ENCODE data around the gene GANAB.
"Not testable (repeated sequence)": the region's sequence is repeated elsewhere in the genome, so short reads cannot be mapped to it uniquely, and the experiment has no call there.

Gene GANAB

GRCh38 chr11:62645946-62646824, at the start of gene GANAB:
TSS of gene GANAB (minus strand) at chr11:62646613. CDS start at chr11:62646599, 14 bp downstream.
- peak; percentile 99 for DNase-seq

GRCh38 chr11:62694455-62695167, 48.2 kb upstream of the GANAB start:
- DNase-seq: peak; percentile 83

GRCh38 chr11:62693624-62694023, 47.2 kb upstream of the GANAB start:
- DNase-seq: not testable (repeated sequence)

GRCh38 chr11:62689421-62690183, 43.2 kb upstream of the GANAB start, which contains the start of gene LRRN4CL:
TSS of gene LRRN4CL (minus strand) at chr11:62689530. CDS start at chr11:62688508, 1,022 bp downstream.
- no peak for DNase-seq

- DNase-seq: no peak
Observed at GRCh38 chr11:62688491-62688890, 42.1 kb upstream of the GANAB start.

GRCh38 chr11:62687508-62688396, 41.3 kb upstream of the GANAB start:
- DNase-seq: no peak

- no peak for DNase-seq
Observed at GRCh38 chr11:62682518-62682917, 36.1 kb upstream of the GANAB start.

- DNase-seq: peak; percentile 58
Observed at GRCh38 chr11:62680825-62681240, 34.4 kb upstream of the GANAB start.

GRCh38 chr11:62678770-62679696, 32.6 kb upstream of the GANAB start, which contains the start of gene UBXN1:
TSS of gene UBXN1 (minus strand) at chr11:62679073. CDS start at chr11:62678923, 150 bp downstream.
- peak; percentile 88 for DNase-seq

GRCh38 chr11:62678433-62678769, 32.0 kb upstream of the GANAB start:
- no peak for DNase-seq

- no peak for DNase-seq
Observed at GRCh38 chr11:62677714-62678113, 31.3 kb upstream of the GANAB start.

- DNase-seq: no peak
Observed at GRCh38 chr11:62677156-62677555, 30.7 kb upstream of the GANAB start.

- DNase-seq: no peak
Observed at GRCh38 chr11:62676698-62677097, 30.3 kb upstream of the GANAB start.

GRCh38 chr11:62675415-62675814, 29.0 kb upstream of the GANAB start:
- not testable (repeated sequence) for DNase-seq

- DNase-seq: no peak
Observed at GRCh38 chr11:62673196-62673525, 26.7 kb upstream of the GANAB start.

GRCh38 chr11:62671608-62672389, 25.4 kb upstream of the GANAB start, which contains the start of the genes LBHD1 and UQCC3:
TSS of gene LBHD1 (minus strand) at chr11:62672267. CDS start at chr11:62670031, 2,236 bp downstream.
TSS of gene UQCC3 (plus strand) at chr11:62671673. CDS start at chr11:62671746, 73 bp downstream.
- peak; percentile 85 for DNase-seq

- DNase-seq: no peak
Observed at GRCh38 chr11:62671236-62671607, 24.8 kb upstream of the GANAB start.

- DNase-seq: no peak
Observed at GRCh38 chr11:62669420-62670161, 23.2 kb upstream of the GANAB start.

- no peak for DNase-seq
Observed at GRCh38 chr11:62667460-62667859, 21.0 kb upstream of the GANAB start.

Measured in CD4-positive, alpha-beta T cell treated with Interleukin-12 subunit alpha and Interleukin-12 subunit beta, for 1 hour (primary cell).